Astrocyte (in vitro differentiated cells and primary cell): ENCODE data around the gene TRAF1. TPM values are rescaled to one million over a fixed set of nuclear protein-coding genes. Genes with fewer than 3 reads are reported as not detected.

Experiments used
- DNase-seq: peaks from one replicate; pipeline ENCODE4 v3.0.0-alpha.2; 2010; ENCODE audit warnings: low read depth
- FAIRE-seq: peaks from 2 replicates; lab custom pipeline; 2011; peaks lifted over from hg19 to GRCh38; lab: Jason Lieb, UNC
- H2AFZ ChIP-seq: 2 replicates; pipeline ENCODE4 v1.6.0; 2012; ENCODE audit warnings: low read depth, low read length, inconsistent platforms
- H3K27ac ChIP-seq: 2 replicates; pipeline ENCODE4 v1.5.1; 2011; ENCODE audit warnings: low read depth, low read length, inconsistent platforms
- H3K27me3 ChIP-seq: 2 replicates; pipeline ENCODE4 v1.6.0; 2011; ENCODE audit warnings: low read length, inconsistent platforms; ENCODE audit not compliant: insufficient read depth
- H3K36me3 ChIP-seq: 2 replicates; pipeline ENCODE4 v1.5.1; 2011; ENCODE audit warnings: low read length, inconsistent platforms; ENCODE audit not compliant: insufficient read depth
- H3K4me1 ChIP-seq: 2 replicates; pipeline ENCODE4 v1.5.1; 2011; ENCODE audit warnings: low read length, inconsistent platforms; ENCODE audit not compliant: insufficient read depth
- H3K4me2 ChIP-seq: 2 replicates; pipeline ENCODE4 v1.6.0; 2012; ENCODE audit warnings: low read length, inconsistent platforms
- H3K4me3 ChIP-seq: 2 replicates; pipeline ENCODE4 v1.5.1; 2011; ENCODE audit warnings: low read depth, mild to moderate bottlenecking, low read length, inconsistent platforms; ENCODE audit not compliant: insufficient read depth
- H3K79me2 ChIP-seq: 2 replicates; pipeline ENCODE4 v1.6.0; 2012; ENCODE audit warnings: mild to moderate bottlenecking, low read length, inconsistent platforms; ENCODE audit not compliant: insufficient read depth
- H3K9ac ChIP-seq: 2 replicates; pipeline ENCODE4 v1.6.0; 2012; ENCODE audit warnings: mild to moderate bottlenecking, low read length, inconsistent platforms
- H3K9me3 ChIP-seq: 2 replicates; pipeline ENCODE4 v1.5.1; 2012; ENCODE audit warnings: low read depth, mild to moderate bottlenecking, low read length, inconsistent platforms; ENCODE audit not compliant: insufficient read depth
- H4K20me1 ChIP-seq: 2 replicates; pipeline ENCODE4 v1.6.0; 2012; ENCODE audit warnings: low read length, inconsistent platforms; ENCODE audit not compliant: insufficient read depth
- H3K27ac Mint-ChIP-seq: one replicate; pipeline ENCODE4 v1.8.0; 2021; ENCODE audit warnings: mild to moderate bottlenecking, mixed read lengths; ENCODE audit not compliant: unreplicated experiment
- H3K27me3 Mint-ChIP-seq: one replicate; pipeline ENCODE4 v1.8.0; 2021; ENCODE audit warnings: low read depth, mixed read lengths; ENCODE audit not compliant: unreplicated experiment
- H3K36me3 Mint-ChIP-seq: one replicate; pipeline ENCODE4 v1.8.0; 2021; ENCODE audit warnings: low read depth, mixed read lengths; ENCODE audit not compliant: unreplicated experiment
- H3K4me1 Mint-ChIP-seq: one replicate; pipeline ENCODE4 v1.8.0; 2021; ENCODE audit warnings: low read depth, mixed read lengths; ENCODE audit not compliant: unreplicated experiment
- H3K4me3 Mint-ChIP-seq: one replicate; pipeline ENCODE4 v1.8.0; 2021; ENCODE audit warnings: mild to moderate bottlenecking, moderate library complexity, mixed read lengths; ENCODE audit not compliant: unreplicated experiment
- H3K9me3 Mint-ChIP-seq: one replicate; pipeline ENCODE4 v1.8.0; 2021; ENCODE audit warnings: mild to moderate bottlenecking, mixed read lengths; ENCODE audit not compliant: unreplicated experiment
- EZH2 ChIP-seq: IDR thresholded peaks from 2 replicates; pipeline ENCODE4 v1.6.1; 2012; ENCODE audit warnings: mild to moderate bottlenecking, low read length, inconsistent platforms; ENCODE audit not compliant: insufficient read depth
- total RNA-seq: library from RNA; stranded (reverse); gene quantifications from 2 replicates; pipeline ENCODE4 v1.2.1, GENCODE V29; 2021
- TF ChIP-seq, protein P1 (sequence below): IDR thresholded peaks from 2 replicates; pipeline ENCODE4 v1.5.1; 2011; ENCODE audit warnings: low read depth, mild to moderate bottlenecking, inconsistent platforms, low read length, moderate library complexity; ENCODE audit not compliant: insufficient read depth

Gene TRAF1
- total RNA-seq, 1 donor from 2014 or later = 4.2 TPM

DNA sequence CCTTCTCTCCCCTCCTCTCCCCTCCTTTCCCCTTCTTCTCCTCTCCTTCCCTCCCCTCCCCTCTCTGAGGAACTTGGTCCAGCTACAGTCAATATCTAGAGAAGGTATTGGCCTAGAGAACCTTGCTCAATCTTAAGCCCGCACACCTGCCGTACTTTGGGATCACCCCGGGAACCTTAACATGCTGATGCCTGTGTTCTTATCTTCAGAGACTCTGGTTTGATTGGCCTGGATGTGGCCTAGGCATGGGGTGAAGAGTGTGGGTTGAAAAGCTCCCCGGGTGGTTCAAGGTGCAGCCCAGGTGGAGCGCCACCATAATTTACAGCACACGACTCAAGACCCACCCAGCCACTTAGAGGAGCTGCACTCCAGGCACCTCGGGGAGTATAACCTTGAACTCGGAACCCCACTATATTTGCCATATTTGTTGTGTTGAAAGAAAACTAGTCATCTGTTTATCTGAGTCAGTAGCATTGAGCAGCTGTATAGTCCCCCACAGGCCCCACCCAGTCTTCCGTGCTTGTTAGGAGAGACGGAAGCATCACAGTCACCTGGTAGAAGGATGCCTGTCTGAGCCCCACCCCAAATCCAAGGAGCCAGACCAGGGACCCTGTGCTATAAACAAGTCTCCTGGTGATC, 35.2 kb downstream of the TRAF1 start:
- no peak overlapping the region for H2AFZ ChIP-seq
- TF ChIP-seq, protein P1, sequence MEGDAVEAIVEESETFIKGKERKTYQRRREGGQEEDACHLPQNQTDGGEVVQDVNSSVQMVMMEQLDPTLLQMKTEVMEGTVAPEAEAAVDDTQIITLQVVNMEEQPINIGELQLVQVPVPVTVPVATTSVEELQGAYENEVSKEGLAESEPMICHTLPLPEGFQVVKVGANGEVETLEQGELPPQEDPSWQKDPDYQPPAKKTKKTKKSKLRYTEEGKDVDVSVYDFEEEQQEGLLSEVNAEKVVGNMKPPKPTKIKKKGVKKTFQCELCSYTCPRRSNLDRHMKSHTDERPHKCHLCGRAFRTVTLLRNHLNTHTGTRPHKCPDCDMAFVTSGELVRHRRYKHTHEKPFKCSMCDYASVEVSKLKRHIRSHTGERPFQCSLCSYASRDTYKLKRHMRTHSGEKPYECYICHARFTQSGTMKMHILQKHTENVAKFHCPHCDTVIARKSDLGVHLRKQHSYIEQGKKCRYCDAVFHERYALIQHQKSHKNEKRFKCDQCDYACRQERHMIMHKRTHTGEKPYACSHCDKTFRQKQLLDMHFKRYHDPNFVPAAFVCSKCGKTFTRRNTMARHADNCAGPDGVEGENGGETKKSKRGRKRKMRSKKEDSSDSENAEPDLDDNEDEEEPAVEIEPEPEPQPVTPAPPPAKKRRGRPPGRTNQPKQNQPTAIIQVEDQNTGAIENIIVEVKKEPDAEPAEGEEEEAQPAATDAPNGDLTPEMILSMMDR = no peak
- TF ChIP-seq EZH2 = no peak
- H3K4me1 Mint-ChIP-seq = peaks cover 18% of the 10 kb centered on the region
- H3K4me3 Mint-ChIP-seq = no peak overlapping the region
- H3K27ac Mint-ChIP-seq = no peak overlapping the region
- no peak overlapping the region for H3K27ac ChIP-seq
- H3K9me3 Mint-ChIP-seq = peaks cover 3% of the 10 kb centered on the region
- no peak for DNase-seq
- FAIRE-seq = no peak
- peaks cover 3% of the 10 kb centered on the region for H4K20me1 ChIP-seq
- no peak overlapping the region for H3K4me2 ChIP-seq
- H3K4me3 ChIP-seq = no peak overlapping the region
- no peaks in the 10 kb centered on the region for H3K79me2 ChIP-seq
- no peak overlapping the region for H3K9ac ChIP-seq
- H3K4me1 ChIP-seq = peaks cover 14% of the 10 kb centered on the region
- peaks cover 13% of the 10 kb centered on the region for H3K27me3 Mint-ChIP-seq
- peaks cover 7% of the 10 kb centered on the region for H3K27me3 ChIP-seq
- H3K9me3 ChIP-seq = no peaks in the 10 kb centered on the region
- H3K36me3 ChIP-seq = no peaks in the 10 kb centered on the region
- peaks cover 4% of the 10 kb centered on the region for H3K36me3 Mint-ChIP-seq

DNA sequence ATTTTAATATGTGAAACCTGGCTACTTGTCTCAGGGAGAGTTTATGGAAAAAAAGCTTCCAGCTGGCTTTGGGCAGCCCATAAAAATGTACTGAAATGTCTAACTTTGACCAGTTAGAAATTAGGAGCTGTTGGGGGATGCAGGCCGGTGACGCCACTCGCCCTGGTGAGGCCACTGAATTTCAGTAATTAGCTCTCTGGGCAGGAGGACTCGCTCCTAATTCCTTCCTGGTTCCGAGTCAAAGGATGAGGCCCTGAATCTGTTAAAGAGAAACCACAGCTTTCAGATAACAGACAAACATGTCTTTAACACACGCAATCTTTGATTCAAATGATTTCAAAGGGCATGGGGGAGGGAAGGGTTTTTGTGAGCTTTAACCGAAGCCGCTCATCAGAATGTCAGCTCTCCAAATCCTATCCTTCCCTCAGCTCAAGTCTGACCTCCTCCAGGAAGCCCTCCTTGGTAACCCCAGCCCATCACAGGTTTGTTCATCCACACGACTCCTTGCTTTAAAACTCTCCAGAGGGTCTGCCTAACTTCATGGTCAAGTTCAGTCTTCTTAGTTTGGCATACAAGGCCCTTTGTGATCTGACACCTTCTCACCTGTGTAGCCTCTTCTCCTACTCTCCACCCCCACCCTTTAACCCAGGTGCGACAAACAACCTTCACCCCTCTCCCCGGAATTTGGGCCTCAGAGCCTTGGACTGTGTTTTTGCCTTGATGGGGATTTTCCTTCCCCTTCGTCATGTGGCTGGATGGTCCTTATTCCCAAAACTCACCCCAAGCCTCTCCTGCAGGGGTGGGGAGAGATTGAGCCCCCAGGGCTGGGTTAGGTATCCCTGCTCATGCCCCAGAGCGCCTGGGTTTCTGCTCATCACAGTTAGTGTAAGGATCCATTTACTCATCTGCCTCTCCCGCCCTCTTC, 36.0 kb downstream of the TRAF1 start:
- Histone ChIP-seq H3K27ac (no peak overlapping the region), H3K4me3 (no peak overlapping the region), H3K79me2 (no peaks in the 10 kb centered on the region), H3K9ac (no peak overlapping the region), H3K9me3 (no peaks in the 10 kb centered on the region), H2AFZ (no peak overlapping the region), H3K4me2 (no peak overlapping the region), H3K4me1 (peaks cover 22% of the 10 kb centered on the region), H3K27me3 (peaks cover 7% of the 10 kb centered on the region), H3K36me3 (no peaks in the 10 kb centered on the region), H4K20me1 (peaks cover 3% of the 10 kb centered on the region)
- DNase-seq = no peak
- Mint-ChIP-seq H3K36me3 (peaks cover 4% of the 10 kb centered on the region), H3K9me3 (peaks cover 3% of the 10 kb centered on the region), H3K27me3 (peaks cover 13% of the 10 kb centered on the region), H3K4me1 (peaks cover 26% of the 10 kb centered on the region), H3K27ac (no peak overlapping the region), H3K4me3 (no peak overlapping the region)
- TF ChIP-seq EZH2 = no peak
- TF ChIP-seq, protein P1 = no peak
- FAIRE-seq = no peak
